ENCODE results near the gene KLHL40. TPM values are rescaled to one million over a fixed set of nuclear protein-coding genes. Genes with fewer than 3 reads are reported as not detected.

Gene KLHL40
- total RNA-seq, 4 donors from 2014 or later = not detected

DNA sequence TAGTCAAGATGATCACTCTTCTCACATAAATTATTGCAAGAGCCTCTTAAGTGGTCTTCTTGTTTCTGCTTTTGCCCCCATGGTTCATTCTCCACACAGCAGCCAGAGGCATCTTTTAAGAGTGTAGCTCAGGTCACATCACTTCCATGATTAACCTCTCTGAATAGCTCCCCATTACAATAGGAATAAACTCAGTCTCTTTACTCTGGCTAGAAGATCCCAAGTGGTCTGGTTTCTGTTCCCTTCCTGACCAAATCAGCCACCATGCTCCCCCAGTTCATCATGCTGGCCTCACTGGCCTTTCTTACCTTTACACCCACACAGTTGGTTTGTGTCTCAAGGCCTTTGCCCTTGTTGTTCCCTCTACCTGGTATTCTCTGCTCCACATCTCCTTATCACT is 9.0 kb downstream of the KLHL40 start:
- intact Hi-C loops (cut with DNase I) = no loop called here
- Histone ChIP-seq H3K4me1 (no peaks in the 10 kb centered on the region), H3K27ac (no peak overlapping the region), H3K9me3 (no peaks in the 10 kb centered on the region), H3K27me3 (no peaks in the 10 kb centered on the region), H3K36me3 (no peaks in the 10 kb centered on the region), H3K4me3 (replicated peaks in 1 of 3) (no peak overlapping the region)
- no peak for TF ChIP-seq POLR2A (IDR thresholded peaks at IDR 0.05)
- no peak for TF ChIP-seq CTCF (IDR thresholded peaks at IDR 0.05)
- no peak for DNase-seq

- no peaks in the 10 kb centered on the region for H3K36me3 ChIP-seq
- no peak overlapping the region for H3K4me3 ChIP-seq (replicated peaks in 1 of 3)
- no peak for DNase-seq
- 67 to 70% methylated on average over 12 to 17 of the region's 19 CpGs for WGBS, 2 donors
- H3K4me1 ChIP-seq = peaks cover 4 to 7% of the 10 kb centered on the region in 2 donors
- TF ChIP-seq POLR2A (IDR thresholded peaks at IDR 0.05) = no peak
- TF ChIP-seq CTCF (IDR thresholded peaks at IDR 0.05) = no peak
- H3K27me3 ChIP-seq = no peaks in the 10 kb centered on the region
- no peak overlapping the region for H3K27ac ChIP-seq
- intact Hi-C loops (cut with DNase I) = no loop called here
- H3K9me3 ChIP-seq = no peaks in the 10 kb centered on the region
Observed at GRCh38 chr3:42696356-42697288, 11.3 kb downstream of the KLHL40 start.

DNA sequence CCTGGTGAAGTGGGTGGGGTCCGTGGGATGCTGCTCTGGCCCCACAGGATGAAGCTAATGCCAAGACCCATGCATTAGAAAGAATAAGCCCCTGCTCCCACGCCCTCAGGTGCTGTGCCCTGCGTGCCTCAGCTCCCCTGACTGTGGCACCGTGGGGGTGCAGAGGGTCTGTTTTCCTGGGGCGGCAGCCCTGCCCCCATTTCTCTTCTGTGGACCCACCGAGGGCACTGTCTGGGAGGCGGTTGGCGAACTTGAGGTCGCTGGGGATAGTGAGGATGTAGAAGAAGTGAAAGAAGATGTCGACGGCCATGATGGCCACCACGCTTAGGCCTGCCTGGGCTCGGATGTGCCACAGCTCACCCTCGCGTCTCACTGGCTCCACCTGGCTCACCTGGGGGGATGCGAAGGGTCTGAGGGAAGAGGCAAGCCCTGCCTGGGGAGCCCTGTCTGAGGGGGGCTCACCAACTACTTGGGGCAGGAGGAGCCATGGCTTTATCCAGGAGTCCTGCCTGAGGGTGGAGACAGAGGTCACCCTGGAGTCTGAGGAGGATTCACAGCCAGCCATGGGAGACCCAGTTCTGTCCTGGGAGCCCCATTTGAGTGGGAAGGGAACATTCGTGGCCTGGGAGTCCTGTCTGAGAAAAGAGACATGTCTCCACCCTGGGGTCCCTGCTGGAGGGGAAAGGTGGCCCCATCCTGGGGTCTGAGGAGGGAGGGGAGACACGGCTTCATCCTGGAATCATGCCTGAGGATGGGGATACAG is 12.1 kb downstream of the KLHL40 start:
- no peaks in the 10 kb centered on the region for H3K9me3 ChIP-seq
- H3K4me3 ChIP-seq (replicated peaks in 1 of 3) = no peak overlapping the region
- no peak overlapping the region for H3K27ac ChIP-seq
- H3K27me3 ChIP-seq = no peaks in the 10 kb centered on the region
- H3K36me3 ChIP-seq = no peaks in the 10 kb centered on the region
- DNase-seq = no peak
- 90 to 93% methylated on average over 15 to 18 of the region's 18 CpGs for WGBS, 2 donors
- intact Hi-C loops (cut with DNase I) = no loop called here
- TF ChIP-seq POLR2A (IDR thresholded peaks at IDR 0.05) (no peak), CTCF (IDR thresholded peaks at IDR 0.05) (no peak)
- peaks cover 13 to 16% of the 10 kb centered on the region in 2 donors for H3K4me1 ChIP-seq

GRCh38 chr3:42698216-42698910 is 13.0 kb downstream of the KLHL40 start:
- no peak overlapping the region for H3K27ac ChIP-seq
- no peaks in the 10 kb centered on the region for H3K27me3 ChIP-seq
- TF ChIP-seq POLR2A (IDR thresholded peaks at IDR 0.05) (no peak), CTCF (IDR thresholded peaks at IDR 0.05) (no peak)
- peaks cover 14 to 25% of the 10 kb centered on the region in 2 donors for H3K4me1 ChIP-seq
- DNase-seq = no peak
- 86 to 90% methylated on average over 5 to 7 of the region's 7 CpGs for WGBS, 2 donors
- intact Hi-C loops (cut with DNase I) = no loop called here
- no peak overlapping the region for H3K4me3 ChIP-seq (replicated peaks in 1 of 3)
- no peaks in the 10 kb centered on the region for H3K9me3 ChIP-seq
- H3K36me3 ChIP-seq = no peaks in the 10 kb centered on the region

Measured in thyroid gland (tissue), 4 donors.